Stimulated activated naive CD8-positive, alpha-beta T cell treated with anti-CD3 and anti-CD28 coated beads, Interleukin-15, amount 100 ng/mL, for 72 hours (primary cell): Measurements from ENCODE around the gene CHN2.

Experiments used
- ATAC-seq: fragments of 150-1000 bp; cut with Tn5 transposase; 2 replicates; pipeline ENCODE4 v1.10.0; 2021; ENCODE audit warnings: mild to moderate bottlenecking, moderate library complexity
- DNase-seq, 2 donors: peaks; one replicate each; pipeline ENCODE4 v3.0.0; 2021 to 2022
- H3K27ac Mint-ChIP-seq, 2 donors: one replicate each; pipeline ENCODE4 v1.8.0; 2022; ENCODE audit warnings: mild to moderate bottlenecking in 2 of 2, mixed read lengths in 2 of 2, moderate library complexity in 2 of 2
- H3K27me3 Mint-ChIP-seq: one replicate; pipeline ENCODE4 v1.8.0; 2022; ENCODE audit warnings: mixed read lengths
- H3K4me1 Mint-ChIP-seq: one replicate; pipeline ENCODE4 v1.8.0; 2022; ENCODE audit warnings: mild to moderate bottlenecking, mixed read lengths
- H3K4me3 Mint-ChIP-seq, 2 donors: one replicate each; pipeline ENCODE4 v1.8.0; 2022; ENCODE audit warnings: mild to moderate bottlenecking in 2 of 2, mixed read lengths in 2 of 2, moderate library complexity in 1 of 2
- H3K9me3 Mint-ChIP-seq, 2 donors: one replicate each; pipeline ENCODE4 v1.8.0; 2022; ENCODE audit warnings: mixed read lengths in 2 of 2

The CHN2 gene

GRCh38 chr7:29194594-29195427 is at the start of gene CHN2:
Gene CHN2, plus strand, starts transcription at chr7:29194775.
- peak within 1 kb of the TSS; percentile 50 to 98 for H3K27ac Mint-ChIP-seq
- H3K9me3 Mint-ChIP-seq: no peaks in the 10 kb centered on the region
- peak; percentile 43 to 48 for DNase-seq
- peaks cover 77% of the 10 kb centered on the region for H3K27me3 Mint-ChIP-seq
- H3K4me1 Mint-ChIP-seq: peaks cover 25% of the 10 kb centered on the region
- peak; percentile 79 for ATAC-seq
- H3K4me3 Mint-ChIP-seq: peak within 1 kb of the TSS; percentile 79 to 80

- ATAC-seq: no peak
- H3K4me3 Mint-ChIP-seq: peak overlapping the region in 1 of 2 donors; percentile 56
- DNase-seq: no peak
- no peaks in the 10 kb centered on the region for H3K9me3 Mint-ChIP-seq
- H3K4me1 Mint-ChIP-seq: peaks cover 13% of the 10 kb centered on the region
- H3K27ac Mint-ChIP-seq: no peak overlapping the region
- peaks cover 57% of the 10 kb centered on the region for H3K27me3 Mint-ChIP-seq
These were observed 49.0 kb upstream of the CHN2 start for GRCh38 chr7:29145553-29146056.

GRCh38 chr7:29146057-29146706 is 48.4 kb upstream of the CHN2 start, which contains the start of gene CPVL:
Gene CPVL, minus strand, starts transcription at chr7:29146537. Its CDS starts 25,476 bp downstream, at chr7:29121061.
- Mint-ChIP-seq H3K27me3 (peaks cover 56% of the 10 kb centered on the region), H3K4me1 (peaks cover 13% of the 10 kb centered on the region), H3K9me3 (no peaks in the 10 kb centered on the region), H3K4me3 (peak within 1 kb of the TSS; percentile 23 to 56), H3K27ac (peak within 1 kb of the TSS in 1 of 2 donors; percentile 48)
- peak; percentile 18 for ATAC-seq
- DNase-seq: no peak

DNA sequence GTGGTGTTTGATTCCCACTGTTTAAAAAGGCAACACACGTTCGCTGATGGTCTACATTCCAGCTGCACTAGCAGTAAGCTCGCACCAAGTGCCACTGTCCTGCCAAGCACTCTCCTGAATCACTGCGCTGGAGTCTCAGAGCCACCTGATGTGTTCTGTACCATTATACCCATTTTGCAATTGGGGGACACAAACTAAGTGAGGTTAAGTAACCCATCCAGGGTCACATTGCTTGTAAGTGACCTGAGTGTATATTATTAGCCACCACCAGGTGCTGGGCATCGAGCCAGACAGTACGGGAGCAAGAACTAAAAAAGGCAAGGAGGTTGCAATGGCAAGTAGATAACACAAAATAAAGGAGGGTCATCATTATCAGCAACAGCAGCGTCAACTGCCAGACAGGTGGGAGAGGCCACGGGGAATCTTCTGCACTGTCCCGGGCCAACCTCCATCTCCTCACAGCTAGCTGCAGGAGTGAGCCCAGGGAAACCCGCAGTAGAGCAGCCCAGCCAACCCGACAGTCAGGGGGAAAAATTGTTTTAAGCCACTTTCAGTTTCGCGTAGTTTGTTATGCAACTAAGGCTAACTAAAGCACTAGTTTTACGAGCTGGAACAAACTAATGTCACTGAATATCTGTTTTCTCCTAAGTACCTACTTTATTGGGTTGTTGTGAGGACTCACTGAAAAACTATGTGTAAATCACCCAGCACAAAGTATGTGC is 47.5 kb upstream of the CHN2 start:
- Mint-ChIP-seq H3K4me3 (peak overlapping the region in 1 of 2 donors; percentile 56), H3K27me3 (peaks cover 56% of the 10 kb centered on the region)

GRCh38 chr7:29147821-29148220 is 46.8 kb upstream of the CHN2 start:
- Mint-ChIP-seq H3K4me3 (no peak overlapping the region), H3K4me1 (peaks cover 13% of the 10 kb centered on the region), H3K27me3 (peaks cover 49% of the 10 kb centered on the region)

More for the DNA sequence above, 47.5 kb upstream of the CHN2 start:
- Mint-ChIP-seq H3K27ac (peak overlapping the region in 1 of 2 donors; percentile 48), H3K9me3 (no peaks in the 10 kb centered on the region), H3K4me1 (peaks cover 13% of the 10 kb centered on the region)
- DNase-seq: no peak
- no peak for ATAC-seq

DNA sequence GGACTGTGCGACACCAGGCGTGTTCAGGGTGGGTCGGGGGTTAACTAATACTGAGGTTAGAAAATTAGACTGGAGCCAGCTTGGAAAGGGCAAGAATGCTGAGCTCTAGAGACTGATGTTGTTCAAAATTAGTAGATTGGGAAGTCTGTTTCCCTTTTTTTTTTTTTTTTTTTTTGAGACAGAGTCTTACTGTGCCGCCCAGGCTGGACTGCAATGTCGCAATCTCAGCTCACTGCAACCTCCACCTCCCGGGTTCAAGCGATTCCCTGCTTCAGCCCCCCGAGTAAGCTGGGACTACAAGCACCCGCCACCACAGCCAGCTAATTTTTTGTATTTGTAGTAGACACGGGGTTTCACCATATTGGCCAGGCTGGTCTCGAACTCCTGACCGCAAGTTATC is 45.5 kb upstream of the CHN2 start:
- peaks cover 41% of the 10 kb centered on the region for H3K27me3 Mint-ChIP-seq
- no peaks in the 10 kb centered on the region for H3K9me3 Mint-ChIP-seq
- H3K4me1 Mint-ChIP-seq: peaks cover 13% of the 10 kb centered on the region
- no peak for ATAC-seq
- no peak overlapping the region for H3K4me3 Mint-ChIP-seq
- no peak overlapping the region for H3K27ac Mint-ChIP-seq
- no peak for DNase-seq

More at GRCh38 chr7:29147821-29148220, 46.8 kb upstream of the CHN2 start:
- H3K9me3 Mint-ChIP-seq: no peaks in the 10 kb centered on the region
- H3K27ac Mint-ChIP-seq: no peak overlapping the region
- DNase-seq: no peak
- ATAC-seq: no peak

DNA sequence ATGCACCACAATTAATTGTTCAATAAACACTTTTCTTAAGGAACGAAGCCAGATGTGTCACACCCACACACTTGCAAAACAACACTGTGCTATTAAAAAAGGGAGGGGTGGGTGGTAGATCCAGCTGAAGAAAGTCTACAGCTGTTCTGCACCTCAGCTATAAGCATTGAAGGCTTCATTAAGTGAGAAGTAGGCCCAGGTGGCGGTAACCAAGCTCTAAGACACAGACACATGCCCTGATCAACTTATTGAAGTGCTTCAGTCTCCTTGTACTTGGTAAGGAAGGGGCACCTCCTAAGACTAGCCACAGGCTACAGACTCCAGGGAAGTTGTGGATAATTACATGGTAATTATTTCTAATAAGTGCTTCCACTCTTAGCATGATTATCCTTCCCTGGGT is 43.7 kb upstream of the CHN2 start:
- no peak for DNase-seq
- Mint-ChIP-seq H3K4me3 (no peak overlapping the region), H3K4me1 (peaks cover 12% of the 10 kb centered on the region), H3K9me3 (no peaks in the 10 kb centered on the region), H3K27me3 (peaks cover 24% of the 10 kb centered on the region), H3K27ac (no peak overlapping the region)
- ATAC-seq: no peak

DNA sequence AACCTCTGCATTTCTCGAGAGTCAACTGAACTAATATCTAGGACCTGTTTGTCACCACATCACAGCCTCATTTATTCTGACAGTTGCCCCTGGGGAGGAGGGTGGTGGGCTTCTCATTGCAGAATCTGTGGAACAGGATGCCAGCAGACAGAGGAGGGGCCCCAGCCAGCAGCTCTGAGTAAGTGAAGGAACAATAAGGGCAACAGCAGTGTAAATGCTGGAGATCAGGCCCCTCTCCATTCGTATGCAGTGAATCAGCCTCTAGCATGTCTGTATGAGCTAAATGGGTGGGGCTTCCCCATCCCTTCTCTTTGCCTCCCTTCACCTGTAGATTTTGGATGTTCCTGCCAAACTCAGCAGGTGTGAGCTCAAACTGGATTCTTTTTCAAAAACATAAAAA is 40.5 kb upstream of the CHN2 start:
- DNase-seq (no peak), ATAC-seq (no peak)
- Mint-ChIP-seq H3K4me1 (peaks cover 7% of the 10 kb centered on the region), H3K27ac (no peak overlapping the region), H3K27me3 (peaks cover 16% of the 10 kb centered on the region), H3K4me3 (no peak overlapping the region), H3K9me3 (no peaks in the 10 kb centered on the region)

DNA sequence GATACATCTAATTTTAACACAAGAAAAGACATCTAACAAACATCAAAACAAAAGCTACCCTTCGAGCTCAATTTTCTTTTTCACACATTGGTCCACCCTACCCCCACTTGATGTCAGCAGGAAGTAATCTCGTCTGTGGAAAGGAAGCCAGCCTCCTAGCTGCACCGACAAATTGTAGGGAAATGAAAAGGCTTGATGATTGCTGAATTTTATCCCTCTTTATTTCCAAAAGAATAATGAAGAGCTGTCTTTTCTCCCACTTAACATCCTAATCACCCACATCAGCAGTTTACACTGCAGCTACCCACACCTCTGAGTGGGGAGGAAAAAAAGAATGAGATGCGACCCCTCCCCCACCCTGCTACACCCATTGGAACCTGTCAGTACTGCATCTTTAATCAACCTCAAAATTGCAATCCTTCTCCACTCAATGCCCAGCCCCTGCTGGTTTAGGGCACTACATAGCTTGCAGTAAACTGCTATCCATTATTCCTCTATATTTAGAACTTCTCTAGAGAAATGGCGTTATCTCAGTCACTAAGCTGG is 37.6 kb upstream of the CHN2 start:
- Mint-ChIP-seq H3K9me3 (no peaks in the 10 kb centered on the region), H3K4me3 (peak overlapping the region in 1 of 2 donors; percentile 15), H3K27me3 (peaks cover 27% of the 10 kb centered on the region), H3K4me1 (peaks cover 7% of the 10 kb centered on the region), H3K27ac (no peak overlapping the region)
- ATAC-seq (no peak), DNase-seq (no peak)

- Mint-ChIP-seq H3K27ac (no peak overlapping the region), H3K4me3 (no peak overlapping the region), H3K27me3 (peaks cover 27% of the 10 kb centered on the region), H3K9me3 (no peaks in the 10 kb centered on the region), H3K4me1 (peaks cover 7% of the 10 kb centered on the region)
- DNase-seq: no peak
- no peak for ATAC-seq
These were observed 35.7 kb upstream of the CHN2 start for GRCh38 chr7:29158795-29159423.

- Mint-ChIP-seq H3K4me1 (peaks cover 7% of the 10 kb centered on the region), H3K27me3 (peaks cover 27% of the 10 kb centered on the region), H3K27ac (no peak overlapping the region), H3K4me3 (no peak overlapping the region), H3K9me3 (no peaks in the 10 kb centered on the region)
- ATAC-seq (no peak), DNase-seq (no peak)
These were observed 34.5 kb upstream of the CHN2 start for GRCh38 chr7:29160080-29160479.

DNA sequence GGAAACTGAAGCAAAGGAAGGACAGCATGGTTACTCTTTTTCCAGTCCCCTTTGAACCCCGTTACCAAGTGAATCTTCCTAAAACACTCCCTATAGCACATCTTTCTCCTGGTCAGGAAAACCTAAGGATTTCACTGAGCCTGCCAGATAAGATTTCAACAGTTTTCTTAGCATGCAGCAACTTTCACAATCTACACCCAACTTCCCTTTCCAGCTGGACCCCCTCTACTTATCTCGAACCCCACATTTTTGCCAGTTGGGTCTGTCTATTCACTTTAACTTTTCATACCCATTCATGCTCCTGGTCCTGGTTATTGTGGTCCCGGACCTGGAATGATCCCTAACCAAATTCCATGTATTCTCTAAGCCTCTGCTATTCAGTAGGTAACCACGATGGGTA is 33.3 kb upstream of the CHN2 start:
- Mint-ChIP-seq H3K27ac (no peak overlapping the region), H3K4me1 (peaks cover 7% of the 10 kb centered on the region), H3K27me3 (peaks cover 32% of the 10 kb centered on the region), H3K4me3 (no peak overlapping the region), H3K9me3 (peaks cover 0 to 9% of the 10 kb centered on the region in 2 donors)
- no peak for DNase-seq
- ATAC-seq: no peak

GRCh38 chr7:29162577-29162976 is 32.0 kb upstream of the CHN2 start:
- no peaks in the 10 kb centered on the region for H3K4me1 Mint-ChIP-seq
- peaks cover 0 to 9% of the 10 kb centered on the region in 2 donors for H3K9me3 Mint-ChIP-seq
- no peak overlapping the region for H3K27ac Mint-ChIP-seq
- no peak overlapping the region for H3K4me3 Mint-ChIP-seq
- ATAC-seq (no peak), DNase-seq (no peak)
- H3K27me3 Mint-ChIP-seq: peaks cover 26% of the 10 kb centered on the region

GRCh38 chr7:29163854-29164253 is 30.7 kb upstream of the CHN2 start:
- Mint-ChIP-seq H3K4me1 (no peaks in the 10 kb centered on the region), H3K27ac (no peak overlapping the region), H3K27me3 (peaks cover 19% of the 10 kb centered on the region), H3K4me3 (no peak overlapping the region), H3K9me3 (peaks cover 4 to 9% of the 10 kb centered on the region in 2 donors)
- no peak for DNase-seq
- ATAC-seq: no peak

- Mint-ChIP-seq H3K4me1 (no peaks in the 10 kb centered on the region), H3K4me3 (no peak overlapping the region), H3K9me3 (peaks cover 4 to 9% of the 10 kb centered on the region in 2 donors), H3K27me3 (peaks cover 15% of the 10 kb centered on the region), H3K27ac (no peak overlapping the region)
- no peak for ATAC-seq
- DNase-seq: no peak
These were observed 26.9 kb upstream of the CHN2 start for GRCh38 chr7:29167721-29168120.
